Measurements from ENCODE around the gene PPP1R3G.
"Not testable (repeated sequence)": the region's sequence is repeated elsewhere in the genome, so short reads cannot be mapped to it uniquely, and the experiment has no call there.

Gene PPP1R3G

DNA sequence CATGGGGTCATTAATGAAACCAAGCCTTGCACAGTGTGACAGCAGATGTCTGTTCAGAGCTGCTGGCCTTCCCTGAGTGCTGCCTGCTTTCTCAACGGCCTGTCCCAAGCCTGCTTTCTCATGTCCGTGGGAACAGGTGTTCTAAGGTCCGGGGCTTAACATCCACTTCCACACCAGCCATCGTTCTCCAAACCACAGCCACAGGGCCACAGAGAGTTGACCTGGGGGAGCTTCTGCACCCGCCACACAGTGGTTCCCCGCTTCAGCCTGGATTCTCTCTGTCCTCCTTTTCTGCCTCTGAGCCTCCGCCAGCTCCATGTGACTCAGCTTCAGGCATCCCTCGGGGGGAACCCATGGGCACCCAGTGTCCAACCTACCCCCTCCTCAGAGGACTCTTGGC, 26.9 kb upstream of the PPP1R3G start:
- no peak overlapping the region for H3K4me3 ChIP-seq (ENCODE audit: control insufficient read depth, low read depth, low read length)
- TF ChIP-seq CTCF (IDR thresholded peaks at IDR 0.05; ENCODE audit: control insufficient read depth, insufficient read depth, low read depth, low read length, missing control alignments), result no peak
- no peak for DNase-seq (ENCODE audit: low read depth)

GRCh38 chr6:5059036-5059896, 25.9 kb upstream of the PPP1R3G start:
- TF ChIP-seq CTCF (IDR thresholded peaks at IDR 0.05; ENCODE audit: control insufficient read depth, insufficient read depth, low read depth, low read length, missing control alignments), result no peak
- no peak for DNase-seq (ENCODE audit: low read depth)
- H3K4me3 ChIP-seq (ENCODE audit: control insufficient read depth, low read depth, low read length), result no peak overlapping the region

DNA sequence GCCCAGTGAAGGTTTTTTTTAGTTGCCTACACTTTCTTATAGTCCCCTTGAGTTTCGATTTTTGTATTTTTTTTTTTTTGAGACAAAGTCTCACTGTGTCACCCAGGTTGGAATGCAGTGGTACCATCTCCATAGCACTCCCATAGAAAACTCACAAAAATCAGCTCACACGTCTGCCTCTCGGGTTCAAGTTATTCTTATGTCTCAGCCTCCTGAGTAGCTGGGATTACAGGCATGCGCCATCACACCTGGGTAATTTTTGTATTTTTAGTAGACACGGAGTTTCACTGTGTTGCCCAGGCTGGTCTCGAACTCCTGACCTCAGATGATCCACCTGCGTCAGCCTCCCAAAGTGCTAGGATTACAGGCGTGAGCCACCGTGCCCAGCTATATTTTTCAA, 24.7 kb upstream of the PPP1R3G start:
- DNase-seq (ENCODE audit: low read depth); H3K4me3 ChIP-seq (ENCODE audit: control insufficient read depth, low read depth, low read length): not testable (repeated sequence)

- DNase-seq (ENCODE audit: low read depth), result no peak
- no peak for TF ChIP-seq CTCF (IDR thresholded peaks at IDR 0.05; ENCODE audit: control insufficient read depth, insufficient read depth, low read depth, low read length, missing control alignments)
- H3K4me3 ChIP-seq (ENCODE audit: control insufficient read depth, low read depth, low read length), result no peak overlapping the region
Observed at GRCh38 chr6:5061152-5061551, 24.0 kb upstream of the PPP1R3G start.

DNA sequence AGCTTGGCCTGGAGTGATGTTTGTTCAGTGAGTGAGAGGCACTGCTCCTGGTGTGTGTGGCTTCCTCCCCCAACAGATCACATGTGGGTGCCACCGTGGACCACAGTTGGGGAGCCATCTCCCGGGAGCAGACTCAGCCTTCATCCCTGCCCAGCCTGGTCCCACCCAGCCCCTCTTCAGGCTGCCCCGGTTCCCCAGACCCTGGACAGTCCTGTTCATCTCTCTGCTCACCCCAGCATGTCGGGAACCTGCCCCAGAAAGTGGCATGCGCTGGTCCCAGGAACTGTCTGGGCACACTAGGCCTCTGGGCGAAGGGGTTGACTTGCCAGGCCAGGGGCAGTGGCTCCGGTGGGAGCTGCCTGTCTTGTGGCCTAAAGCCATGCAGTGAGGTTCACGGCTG, 21.5 kb upstream of the PPP1R3G start:
- no peak overlapping the region for H3K4me3 ChIP-seq (ENCODE audit: control insufficient read depth, low read depth, low read length)
- no peak for TF ChIP-seq CTCF (IDR thresholded peaks at IDR 0.05; ENCODE audit: control insufficient read depth, insufficient read depth, low read depth, low read length, missing control alignments)
- DNase-seq (ENCODE audit: low read depth), result no peak

- TF ChIP-seq CTCF (IDR thresholded peaks at IDR 0.05; ENCODE audit: control insufficient read depth, insufficient read depth, low read depth, low read length, missing control alignments), result no peak
- DNase-seq (ENCODE audit: low read depth), result no peak
- no peak overlapping the region for H3K4me3 ChIP-seq (ENCODE audit: control insufficient read depth, low read depth, low read length)
Observed at GRCh38 chr6:5066456-5067093, 18.6 kb upstream of the PPP1R3G start.

DNA sequence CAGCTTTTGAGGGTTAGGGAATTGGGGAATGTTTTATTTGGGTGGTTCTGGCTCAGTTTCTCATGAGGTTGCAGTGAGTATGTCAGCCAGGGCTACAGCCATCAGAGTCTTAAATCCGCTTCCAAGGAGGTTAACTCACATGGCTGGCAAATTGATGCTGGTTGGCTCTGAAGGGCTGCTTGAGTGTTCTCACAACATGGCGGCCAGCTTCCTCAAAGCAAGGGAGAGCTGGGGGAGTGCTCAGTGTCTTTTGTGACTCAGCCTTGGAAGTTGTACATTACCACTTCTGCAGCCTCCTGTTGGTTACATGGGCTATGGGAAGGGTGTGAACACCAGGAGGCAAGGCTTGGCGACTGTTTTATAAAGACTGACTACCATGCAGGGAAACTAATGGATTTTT, 17.8 kb upstream of the PPP1R3G start:
- no peak for DNase-seq (ENCODE audit: low read depth)

More for the DNA sequence above, 17.8 kb upstream of the PPP1R3G start:
- H3K4me3 ChIP-seq (ENCODE audit: control insufficient read depth, low read depth, low read length), result no peak overlapping the region
- no peak for TF ChIP-seq CTCF (IDR thresholded peaks at IDR 0.05; ENCODE audit: control insufficient read depth, insufficient read depth, low read depth, low read length, missing control alignments)
